ENCODE measurements around the gene ZNF132. TPM values are rescaled to one million over a fixed set of nuclear protein-coding genes. Genes with fewer than 3 reads are reported as not detected.
A peak's percentile ranks its signal among the peaks of the same experiment; 100 is the strongest.

ZNF132 gene
- total RNA-seq, 4 donors from 2014 or later, result 3.7 to 6.7 (median 4.5) TPM

- peaks cover 22 to 39% (median 31%) of the 10 kb centered on the region in 4 donors for H3K36me3 ChIP-seq
- TF ChIP-seq EP300 (IDR thresholded peaks at IDR 0.05) (no peak), CTCF (IDR thresholded peaks at IDR 0.05) (no peak), POLR2AphosphoS5 (IDR thresholded peaks at IDR 0.05) (peak; percentile 92 to 94), POLR2A (IDR thresholded peaks at IDR 0.05; ENCODE audit: low read depth) (peak; percentile 70)
- intact Hi-C loops (cut with DNase I), result no loop called here
- peaks cover 35 to 62% (median 53%) of the 10 kb centered on the region in 4 donors for H3K4me1 ChIP-seq
- H3K4me3 ChIP-seq, result peak within 1 kb of the TSS; percentile 75 to 87 (median 80)
- peak; percentile 99 for DNase-seq (ENCODE audit: extremely low spot score)
- no peaks in the 10 kb centered on the region for H3K27me3 ChIP-seq
- H3K9me3 ChIP-seq, result no peaks in the 10 kb centered on the region
- peak within 1 kb of the TSS; percentile 95 to 99 (median 98) for H3K27ac ChIP-seq (replicated peaks in 1 of 4)
- WGBS, result 0% methylated on average over 10 of the region's 64 CpGs
These were observed 53.2 kb downstream of the ZNF132 start, which contains the start of gene RPS5 for GRCh38 chr19:58386576-58387337. TSS of gene RPS5 (plus strand) at chr19:58387269. CDS start at chr19:58388138, 869 bp downstream.

GRCh38 chr19:58385891-58386575 is 53.9 kb downstream of the ZNF132 start:
- intact Hi-C loops (cut with DNase I), result no loop called here
- H3K4me1 ChIP-seq, result peaks cover 39 to 67% (median 57%) of the 10 kb centered on the region in 4 donors
- no peaks in the 10 kb centered on the region for H3K27me3 ChIP-seq
- 21% methylated on average over 15 of the region's 36 CpGs for WGBS
- peak overlapping the region; percentile 95 to 99 (median 98) for H3K27ac ChIP-seq (replicated peaks in 1 of 4)
- no peak for TF ChIP-seq EP300 (IDR thresholded peaks at IDR 0.05)
- TF ChIP-seq POLR2AphosphoS5 (IDR thresholded peaks at IDR 0.05), result no peak
- no peak for TF ChIP-seq CTCF (IDR thresholded peaks at IDR 0.05)
- no peak for TF ChIP-seq POLR2A (IDR thresholded peaks at IDR 0.05; ENCODE audit: low read depth)
- peak overlapping the region; percentile 75 to 87 (median 80) for H3K4me3 ChIP-seq
- no peak for DNase-seq (ENCODE audit: extremely low spot score)
- peaks cover 16 to 31% (median 24%) of the 10 kb centered on the region in 4 donors for H3K36me3 ChIP-seq
- H3K9me3 ChIP-seq, result no peaks in the 10 kb centered on the region

- 90% methylated on average over 7 of the region's 9 CpGs for WGBS
- Histone ChIP-seq H3K27me3 (peaks cover 0 to 5% (median 0%) of the 10 kb centered on the region in 4 donors), H3K9me3 (no peaks in the 10 kb centered on the region), H3K27ac (replicated peaks in 1 of 4) (peak overlapping the region; percentile 95 to 99 (median 98)), H3K4me1 (peaks cover 36 to 66% (median 53%) of the 10 kb centered on the region in 4 donors), H3K36me3 (peaks cover 10 to 25% (median 18%) of the 10 kb centered on the region in 4 donors), H3K4me3 (peak overlapping the region; percentile 75 to 87 (median 80))
- intact Hi-C loops (cut with DNase I), result no loop called here
- no peak for DNase-seq (ENCODE audit: extremely low spot score)
- no peak for TF ChIP-seq POLR2AphosphoS5 (IDR thresholded peaks at IDR 0.05)
- no peak for TF ChIP-seq POLR2A (IDR thresholded peaks at IDR 0.05; ENCODE audit: low read depth)
- no peak for TF ChIP-seq EP300 (IDR thresholded peaks at IDR 0.05)
- TF ChIP-seq CTCF (IDR thresholded peaks at IDR 0.05), result no peak
These were observed 54.6 kb downstream of the ZNF132 start for GRCh38 chr19:58385313-58385890.

- Histone ChIP-seq H3K4me1 (peaks cover 39 to 59% (median 44%) of the 10 kb centered on the region in 4 donors), H3K27me3 (peaks cover 0 to 5% (median 0%) of the 10 kb centered on the region in 4 donors), H3K36me3 (peaks cover 0 to 2% (median under 1%) of the 10 kb centered on the region in 4 donors), H3K27ac (replicated peaks in 1 of 4) (no peak overlapping the region), H3K9me3 (no peaks in the 10 kb centered on the region), H3K4me3 (no peak overlapping the region)
- no peak for DNase-seq (ENCODE audit: extremely low spot score)
- 94% methylated on average over 3 of the region's 6 CpGs for WGBS
- TF ChIP-seq EP300 (IDR thresholded peaks at IDR 0.05) (no peak), POLR2A (IDR thresholded peaks at IDR 0.05; ENCODE audit: low read depth) (no peak), CTCF (IDR thresholded peaks at IDR 0.05) (no peak), POLR2AphosphoS5 (IDR thresholded peaks at IDR 0.05) (no peak)
- intact Hi-C loops (cut with DNase I), result no loop called here
These were observed 56.9 kb downstream of the ZNF132 start for GRCh38 chr19:58382997-58383603.

Measured in esophagus muscularis mucosa (tissue), 4 donors.